Activated CD4-positive, alpha-beta T cell treated with anti-CD3 and anti-CD28 coated beads, Interleukin-2, amount 10 ng/mL, durations not matched to agents 24 days and 14 days (primary cell): ENCODE data around the gene TM4SF4. TPM values are rescaled to one million over a fixed set of nuclear protein-coding genes. Genes with fewer than 3 reads are reported as not detected.

ENCODE experiments used
- DNase-seq: peaks from one replicate; pipeline ENCODE4 v3.0.0; 2022
- H3K27ac Mint-ChIP-seq: one replicate; pipeline ENCODE4 v1.8.0; 2022; ENCODE audit warnings: mild to moderate bottlenecking, mixed read lengths
- H3K27me3 Mint-ChIP-seq: one replicate; pipeline ENCODE4 v1.8.0; 2022; ENCODE audit warnings: mixed read lengths
- H3K36me3 Mint-ChIP-seq: one replicate; pipeline ENCODE4 v1.8.0; 2022; ENCODE audit warnings: low read depth, mild to moderate bottlenecking, mixed read lengths
- H3K4me1 Mint-ChIP-seq: one replicate; pipeline ENCODE4 v1.8.0; 2021; ENCODE audit warnings: mixed read lengths
- H3K4me3 Mint-ChIP-seq: one replicate; pipeline ENCODE4 v1.8.0; 2022; ENCODE audit warnings: mild to moderate bottlenecking, moderate library complexity, mixed read lengths
- H3K9me3 Mint-ChIP-seq: one replicate; pipeline ENCODE4 v1.8.0; 2021; ENCODE audit warnings: mixed read lengths
- intact Hi-C: fragments of 100-400 bp; cut with micrococcal nuclease; formaldehyde crosslinking; loops from one replicate; pipeline ENCODE4 v1.15.1; 2023
- total RNA-seq: library from RNA; stranded (reverse); gene quantifications from 2 replicates; pipeline ENCODE4 v1.2.3, GENCODE V29; 2022

The TM4SF4 gene
- total RNA-seq, 1 donor from 2014 or later: not detected

DNA sequence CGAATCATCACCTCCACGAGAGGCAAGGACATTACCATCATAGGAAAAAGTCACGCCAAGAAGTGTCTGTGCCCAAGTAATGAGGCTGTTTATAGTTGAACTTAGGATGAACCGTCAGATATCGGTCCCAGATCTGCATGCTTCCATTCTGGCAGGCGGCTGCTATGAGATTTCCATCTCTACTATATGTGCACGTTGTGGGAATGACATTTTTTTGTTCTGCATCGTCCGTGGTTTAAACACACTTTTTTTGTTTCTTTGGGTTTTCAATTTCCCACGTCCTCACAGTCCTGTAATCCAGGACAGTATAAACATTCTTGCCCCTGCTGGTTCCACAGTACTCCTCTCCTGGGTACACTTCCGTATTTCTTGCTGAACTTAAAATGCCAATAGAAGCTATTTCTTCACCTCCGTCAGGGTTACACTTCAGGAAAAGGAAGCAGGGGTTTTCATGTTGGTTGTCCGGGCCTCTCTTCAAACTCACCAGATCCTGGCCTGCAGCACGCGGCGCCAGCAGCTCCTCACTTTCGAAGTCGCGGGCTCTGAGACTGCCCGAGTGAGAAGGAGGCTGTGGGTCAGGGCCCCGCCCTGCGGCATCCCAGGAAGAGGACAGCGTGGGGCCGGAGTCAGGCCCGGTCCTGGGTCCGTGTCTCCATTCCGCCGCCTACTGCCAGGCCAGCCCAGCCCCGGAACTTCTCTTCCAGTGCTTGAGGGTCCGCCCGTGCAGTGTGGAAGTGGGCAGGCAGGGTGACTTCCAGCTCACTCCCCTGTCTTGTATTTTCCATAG, 9.8 kb upstream of the TM4SF4 start:
- Mint-ChIP-seq H3K36me3 (no peaks in the 10 kb centered on the region), H3K4me1 (no peaks in the 10 kb centered on the region), H3K4me3 (no peak overlapping the region), H3K27ac (no peak overlapping the region), H3K27me3 (peaks cover 3% of the 10 kb centered on the region), H3K9me3 (no peaks in the 10 kb centered on the region)
- intact Hi-C loops: no loop called here
- no peak for DNase-seq

DNA sequence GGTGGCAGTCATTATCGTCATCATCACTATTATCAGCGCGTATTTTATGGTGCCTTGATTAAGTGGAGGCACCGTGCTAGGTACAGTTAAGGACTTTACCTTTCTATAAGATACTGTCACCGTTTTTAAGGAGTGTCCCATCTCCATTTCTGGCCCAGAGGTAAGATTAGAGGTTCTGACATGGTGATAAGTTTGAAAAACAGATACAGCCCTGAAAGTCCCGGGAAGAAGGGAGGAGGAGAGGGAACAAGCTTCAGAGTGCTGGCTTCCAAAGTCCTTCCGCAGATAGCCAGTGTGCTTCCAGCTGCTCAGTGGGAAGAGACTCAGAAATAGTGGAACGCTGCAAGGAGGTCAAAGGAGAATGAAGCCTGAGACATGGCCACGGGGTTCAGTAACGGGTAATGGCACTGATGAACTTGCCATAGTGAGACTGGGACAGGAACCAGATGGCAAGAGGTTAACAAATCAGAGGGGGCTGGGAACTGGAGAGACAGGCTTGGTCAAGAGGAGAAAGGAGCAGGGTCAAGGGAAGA, 9.1 kb upstream of the TM4SF4 start:
- DNase-seq: no peak
- H3K9me3 Mint-ChIP-seq: no peaks in the 10 kb centered on the region
- H3K4me1 Mint-ChIP-seq: no peaks in the 10 kb centered on the region
- intact Hi-C loops: no loop called here
- no peak overlapping the region for H3K4me3 Mint-ChIP-seq
- peaks cover 3% of the 10 kb centered on the region for H3K27me3 Mint-ChIP-seq
- H3K36me3 Mint-ChIP-seq: no peaks in the 10 kb centered on the region
- H3K27ac Mint-ChIP-seq: no peak overlapping the region

DNA sequence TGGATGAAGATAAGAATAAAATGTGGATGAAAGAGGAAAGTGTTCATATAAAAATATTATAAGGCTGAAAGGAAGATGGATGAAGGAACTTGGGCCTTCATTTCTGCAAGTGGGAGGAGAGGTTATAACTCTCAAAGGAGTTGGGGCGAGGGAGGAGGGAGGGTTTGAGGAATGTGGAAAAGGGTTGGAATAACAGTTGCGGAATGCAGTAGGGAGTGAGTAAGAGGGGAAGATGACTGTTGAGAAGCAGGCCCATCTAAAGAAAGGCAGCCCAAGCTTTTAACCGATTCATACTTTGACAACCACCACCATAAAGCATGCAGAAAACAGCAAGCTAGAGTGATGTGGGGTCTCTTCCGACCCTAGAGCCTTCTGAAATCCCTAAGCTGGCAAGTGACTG, 8.3 kb upstream of the TM4SF4 start:
- no peaks in the 10 kb centered on the region for H3K9me3 Mint-ChIP-seq
- H3K27me3 Mint-ChIP-seq: peaks cover 6% of the 10 kb centered on the region
- H3K27ac Mint-ChIP-seq: no peak overlapping the region
- no peaks in the 10 kb centered on the region for H3K36me3 Mint-ChIP-seq
- no peak overlapping the region for H3K4me3 Mint-ChIP-seq
- intact Hi-C loops: no loop called here
- DNase-seq: no peak
- no peaks in the 10 kb centered on the region for H3K4me1 Mint-ChIP-seq

DNA sequence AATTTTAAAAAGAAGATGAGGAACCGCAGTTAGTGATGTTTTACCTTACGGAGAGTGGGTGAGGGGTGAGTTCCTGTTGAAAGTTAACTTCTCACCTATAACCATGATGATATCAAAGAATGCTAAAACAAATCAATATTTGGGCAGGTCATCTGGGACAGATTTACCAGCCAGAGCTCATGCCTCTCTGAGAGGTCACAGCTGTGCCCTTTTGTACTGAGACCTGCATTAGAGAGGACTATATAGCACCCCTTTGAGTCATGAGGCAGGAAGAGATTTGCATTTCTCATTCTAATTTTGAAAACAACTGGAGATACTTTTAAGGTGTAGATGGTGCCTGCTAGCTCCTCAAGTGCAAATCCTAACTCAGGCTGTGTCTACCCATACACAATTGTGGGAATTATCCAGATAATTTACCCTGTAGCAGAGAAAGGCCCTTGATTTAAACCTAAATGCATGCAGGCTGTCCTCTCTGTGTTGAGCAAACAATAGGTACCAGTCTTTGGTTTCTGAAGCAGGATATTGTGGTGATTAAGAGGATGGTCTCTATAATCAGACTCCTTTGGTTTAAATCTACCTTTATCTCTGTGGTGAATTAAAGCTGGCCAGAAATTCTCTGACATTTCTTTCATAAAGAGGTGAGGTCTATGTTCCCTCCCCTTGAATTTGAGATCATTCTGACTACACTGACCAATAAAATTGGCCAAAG, 5.8 kb upstream of the TM4SF4 start:
- no peak overlapping the region for H3K27ac Mint-ChIP-seq
- H3K9me3 Mint-ChIP-seq: no peaks in the 10 kb centered on the region
- no peak for DNase-seq
- no peaks in the 10 kb centered on the region for H3K4me1 Mint-ChIP-seq
- H3K4me3 Mint-ChIP-seq: no peak overlapping the region
- intact Hi-C loops: no loop called here
- H3K36me3 Mint-ChIP-seq: no peaks in the 10 kb centered on the region
- peaks cover 5% of the 10 kb centered on the region for H3K27me3 Mint-ChIP-seq

DNA sequence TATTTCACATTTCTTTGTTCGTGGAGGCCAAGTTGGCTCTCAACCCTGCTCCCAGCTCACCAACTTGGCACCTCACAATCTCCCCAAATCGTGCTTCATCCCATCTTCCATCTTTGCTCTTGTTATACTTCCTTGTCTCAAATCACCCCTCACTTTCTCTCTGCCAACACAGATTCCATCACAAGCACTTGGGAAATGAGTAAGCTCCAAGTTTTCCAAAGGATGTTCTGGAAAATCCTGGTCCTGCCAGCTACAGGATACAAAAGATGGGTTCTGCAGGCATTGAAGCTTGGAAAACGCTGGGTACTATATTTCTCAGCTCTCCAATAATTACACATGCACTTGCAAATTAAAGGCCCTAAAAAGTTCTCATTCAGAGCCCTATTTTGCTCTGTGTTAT, 4.1 kb upstream of the TM4SF4 start:
- H3K36me3 Mint-ChIP-seq: no peaks in the 10 kb centered on the region

DNA sequence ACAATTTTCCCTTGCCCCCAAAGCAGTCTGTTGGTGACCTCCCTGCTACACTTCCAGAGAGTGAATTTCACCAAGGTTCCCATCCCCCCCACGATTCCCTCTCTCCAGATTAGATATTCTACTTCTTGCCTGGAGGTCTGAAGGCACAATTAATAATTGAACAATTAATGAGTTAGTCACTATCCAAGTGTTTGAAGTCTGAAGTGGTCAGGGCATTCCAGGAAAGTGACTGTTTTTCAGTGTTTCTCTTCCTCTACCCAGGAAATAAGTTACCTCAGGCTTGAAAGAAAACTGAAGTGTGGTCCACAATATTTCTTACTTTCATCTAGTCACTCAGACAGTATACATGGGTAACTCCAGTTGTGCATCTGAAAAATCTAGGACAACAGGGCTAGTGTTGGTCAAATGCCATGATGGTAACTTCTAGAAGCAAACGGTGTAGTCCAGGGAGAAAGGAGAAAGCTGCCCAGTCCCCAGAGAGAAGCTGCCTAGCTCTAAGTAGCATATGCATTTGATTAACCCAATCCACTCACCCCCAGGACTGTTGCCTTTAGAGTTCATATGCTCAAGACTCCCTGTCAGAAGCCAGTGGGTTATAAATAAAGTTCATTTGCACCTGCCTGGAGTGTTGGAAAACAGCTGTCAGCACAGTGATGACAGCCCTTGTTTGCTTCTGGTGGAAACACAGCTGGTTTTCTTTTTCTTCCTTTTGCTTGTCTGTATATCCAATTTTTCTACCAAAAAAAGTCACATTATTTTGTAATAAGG, 2.3 kb upstream of the TM4SF4 start:
- Mint-ChIP-seq H3K4me3 (no peak overlapping the region), H3K27ac (no peak overlapping the region), H3K27me3 (peaks cover 6% of the 10 kb centered on the region), H3K4me1 (no peaks in the 10 kb centered on the region), H3K36me3 (no peaks in the 10 kb centered on the region), H3K9me3 (no peaks in the 10 kb centered on the region)
- intact Hi-C loops: no loop called here
- no peak for DNase-seq

More for the DNA sequence above, 4.1 kb upstream of the TM4SF4 start:
- H3K27me3 Mint-ChIP-seq: peaks cover 8% of the 10 kb centered on the region
- intact Hi-C loops: no loop called here
- no peaks in the 10 kb centered on the region for H3K9me3 Mint-ChIP-seq
- no peak overlapping the region for H3K27ac Mint-ChIP-seq
- no peak overlapping the region for H3K4me3 Mint-ChIP-seq
- no peaks in the 10 kb centered on the region for H3K4me1 Mint-ChIP-seq
- no peak for DNase-seq

DNA sequence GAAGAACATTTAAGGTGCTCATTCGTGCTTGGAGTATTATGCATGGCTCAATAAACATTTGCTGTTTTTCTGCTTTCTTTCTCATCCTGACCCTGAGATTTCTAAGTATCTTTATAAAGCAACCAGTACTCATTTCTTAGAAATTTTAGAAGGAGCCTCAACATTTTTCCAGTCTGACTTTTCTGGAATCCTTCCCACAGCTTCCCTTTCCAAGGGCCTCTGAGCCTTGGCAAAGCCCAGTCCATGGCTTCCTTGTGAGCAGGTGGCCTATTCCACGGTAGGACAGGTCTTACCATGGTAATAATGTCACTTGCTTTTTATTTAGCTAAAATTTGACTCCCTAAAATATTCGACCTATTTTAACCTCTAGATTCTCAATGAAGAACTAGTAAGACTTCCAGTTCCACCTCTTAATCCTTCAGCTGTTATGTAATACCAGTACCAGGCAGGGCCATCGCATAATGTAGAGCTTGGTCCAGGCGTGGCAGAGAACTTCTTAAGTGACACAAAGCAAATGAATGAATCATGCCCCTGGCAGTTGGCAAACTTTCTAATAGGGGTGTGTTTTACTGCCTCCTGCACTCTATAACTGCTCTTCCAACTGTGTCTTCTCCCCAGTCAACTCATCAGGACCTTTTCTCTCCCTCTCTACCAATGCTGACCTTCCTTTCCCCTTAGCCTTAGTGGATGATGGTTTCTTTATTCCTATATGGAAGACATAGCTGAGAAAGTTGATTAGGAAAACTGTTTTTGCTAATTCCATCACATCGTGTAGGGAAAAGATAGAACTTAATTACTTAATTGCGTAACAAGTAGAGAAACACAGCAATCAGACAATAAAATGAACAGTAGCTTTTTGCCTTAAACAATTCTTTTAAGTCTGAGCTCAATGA, 894 bp upstream of the TM4SF4 start:
- Mint-ChIP-seq H3K36me3 (no peaks in the 10 kb centered on the region), H3K4me1 (no peaks in the 10 kb centered on the region), H3K4me3 (no peak overlapping the region), H3K27ac (no peak overlapping the region), H3K9me3 (no peaks in the 10 kb centered on the region), H3K27me3 (peaks cover 6% of the 10 kb centered on the region)
- DNase-seq: no peak
- intact Hi-C loops: no loop called here

DNA sequence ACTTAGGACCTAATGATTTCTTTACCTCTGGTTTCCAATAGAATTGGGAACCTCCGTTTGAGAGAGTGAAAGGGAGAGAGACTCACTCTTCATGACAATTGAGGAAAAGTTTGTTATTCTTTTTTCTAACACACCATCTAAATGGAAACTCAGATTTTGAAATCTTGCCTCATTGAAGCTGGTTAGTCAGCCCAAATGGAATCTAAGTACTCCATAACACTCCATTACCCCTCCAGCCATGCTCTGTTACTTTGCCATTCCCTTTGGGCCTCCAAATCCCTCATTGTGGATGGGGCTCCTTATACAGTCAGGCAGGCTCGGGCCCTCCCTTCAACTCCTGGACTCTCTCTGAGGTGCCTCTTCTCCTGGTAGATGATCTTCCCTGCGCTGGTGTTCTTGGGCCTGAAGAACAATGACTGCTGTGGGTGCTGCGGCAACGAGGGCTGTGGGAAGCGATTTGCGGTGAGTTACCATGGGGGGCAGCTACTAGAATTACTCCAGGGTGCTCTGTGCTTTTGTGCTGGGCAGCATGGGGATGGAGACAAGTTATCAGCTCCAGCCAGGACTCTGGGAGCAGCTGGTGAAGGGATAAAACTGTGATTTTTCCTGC, 1.1 kb downstream of the TM4SF4 start:
- no peak overlapping the region for H3K4me3 Mint-ChIP-seq
- H3K27me3 Mint-ChIP-seq: peaks cover 6% of the 10 kb centered on the region
- no peak overlapping the region for H3K27ac Mint-ChIP-seq
- H3K9me3 Mint-ChIP-seq: no peaks in the 10 kb centered on the region
- no peak for DNase-seq
- H3K4me1 Mint-ChIP-seq: no peaks in the 10 kb centered on the region
- H3K36me3 Mint-ChIP-seq: no peaks in the 10 kb centered on the region
- intact Hi-C loops: no loop called here

DNA sequence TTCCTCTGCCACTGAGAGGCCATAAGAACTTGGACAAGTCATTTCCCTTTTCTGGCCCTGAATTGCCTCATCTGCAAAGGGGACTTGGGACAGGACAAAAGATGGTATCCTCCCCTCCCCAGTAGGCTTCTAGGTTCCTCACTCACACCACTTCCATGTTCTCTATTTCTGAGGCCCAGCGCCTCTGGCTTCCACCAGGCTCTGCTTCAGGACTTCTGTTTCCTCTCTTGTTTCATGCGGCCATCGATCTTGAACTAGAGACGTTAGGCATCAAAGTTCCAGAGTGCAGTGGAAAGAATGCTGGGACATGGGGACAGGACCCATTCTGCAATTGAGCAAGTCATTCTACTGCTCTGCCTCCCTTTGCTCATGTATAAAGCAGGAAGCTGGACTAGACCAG, 1.7 kb downstream of the TM4SF4 start:
- no peak for DNase-seq
- intact Hi-C loops: no loop called here
- H3K27me3 Mint-ChIP-seq: peaks cover 3% of the 10 kb centered on the region
- no peak overlapping the region for H3K4me3 Mint-ChIP-seq
- H3K36me3 Mint-ChIP-seq: no peaks in the 10 kb centered on the region
- no peaks in the 10 kb centered on the region for H3K4me1 Mint-ChIP-seq
- no peaks in the 10 kb centered on the region for H3K9me3 Mint-ChIP-seq
- no peak overlapping the region for H3K27ac Mint-ChIP-seq

DNA sequence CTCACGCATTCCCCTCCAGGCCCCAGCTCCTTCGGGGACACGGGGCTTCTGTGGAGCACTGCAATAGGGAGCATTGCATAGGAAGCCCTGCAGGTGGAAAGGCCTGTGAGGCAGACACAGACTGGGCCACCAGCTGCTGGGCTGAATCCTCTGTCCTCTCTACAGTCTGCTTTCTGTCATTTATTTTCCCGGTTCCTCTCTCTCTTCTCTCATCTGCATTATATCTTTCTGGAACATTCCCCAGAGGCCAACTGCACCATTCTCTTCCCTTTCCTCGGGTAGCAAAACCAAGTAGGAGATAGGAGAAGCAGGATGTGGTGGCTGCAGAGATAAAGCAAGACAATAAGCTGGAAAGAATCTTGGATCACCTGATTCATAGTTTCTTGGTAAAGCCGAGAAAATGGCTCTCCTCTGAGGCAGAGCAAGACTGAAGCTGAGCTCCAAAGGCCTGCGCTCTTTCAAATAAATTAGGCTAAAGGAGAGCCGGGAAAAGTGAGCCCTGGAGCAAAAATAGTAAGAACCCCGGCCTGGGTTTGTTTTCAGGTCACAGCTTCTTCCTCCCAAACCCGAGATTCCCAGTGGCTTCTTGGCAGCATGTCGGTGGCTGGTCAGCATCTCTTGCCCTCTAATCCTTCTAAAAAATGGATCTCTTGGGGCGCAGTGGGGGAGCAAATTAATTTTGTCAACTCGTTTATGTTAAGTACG, 5.3 kb downstream of the TM4SF4 start:
- DNase-seq: no peak
- Mint-ChIP-seq H3K9me3 (no peaks in the 10 kb centered on the region), H3K36me3 (no peaks in the 10 kb centered on the region), H3K27ac (no peak overlapping the region), H3K27me3 (peaks cover 3% of the 10 kb centered on the region), H3K4me1 (no peaks in the 10 kb centered on the region), H3K4me3 (no peak overlapping the region)
- intact Hi-C loops: loop anchor here (1.0 to 2.0 kb wide), 2 partner anchors 86 to 127 kb away; no protein-coding TSS in a partner anchor

DNA sequence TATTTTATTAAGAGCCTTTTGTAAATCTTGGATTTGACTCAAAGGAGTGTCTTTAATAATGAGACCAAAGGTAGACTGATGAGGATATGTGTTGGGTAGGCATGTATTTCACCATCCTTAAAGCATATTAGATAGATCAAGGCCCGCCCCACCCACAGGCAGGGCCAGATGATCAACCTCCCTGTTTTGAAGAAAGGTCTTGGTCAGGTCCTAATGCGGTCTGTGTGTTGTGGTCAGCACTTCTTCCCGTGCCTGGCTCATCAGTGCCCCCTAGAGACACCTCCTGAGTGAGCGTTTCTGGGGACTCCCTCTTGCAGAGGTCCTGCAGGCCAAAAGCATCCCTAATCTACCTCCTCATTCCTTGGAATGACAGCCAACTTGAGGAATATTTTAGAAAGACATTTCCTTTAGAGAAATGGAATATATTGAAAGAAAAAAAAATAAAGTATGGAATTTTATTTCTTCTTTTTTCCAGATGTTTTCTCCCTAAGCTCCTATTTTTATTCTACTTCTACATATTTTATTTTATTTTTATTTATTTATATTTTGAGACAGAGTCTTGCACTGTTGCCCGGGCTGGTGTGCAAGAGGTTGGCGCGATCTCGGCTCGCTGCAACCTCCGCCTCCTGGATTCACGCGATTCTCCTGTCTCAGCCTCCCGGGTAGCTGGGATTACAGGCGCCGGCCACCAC, 6.0 kb downstream of the TM4SF4 start:
- Mint-ChIP-seq H3K4me1 (no peaks in the 10 kb centered on the region), H3K9me3 (no peaks in the 10 kb centered on the region), H3K4me3 (no peak overlapping the region), H3K27me3 (peaks cover 3% of the 10 kb centered on the region), H3K36me3 (no peaks in the 10 kb centered on the region), H3K27ac (no peak overlapping the region)
- DNase-seq: peak; percentile 76
- intact Hi-C loops: loop anchor here (1.0 to 2.0 kb wide), 2 partner anchors 87 to 128 kb away; no protein-coding TSS in a partner anchor

DNA sequence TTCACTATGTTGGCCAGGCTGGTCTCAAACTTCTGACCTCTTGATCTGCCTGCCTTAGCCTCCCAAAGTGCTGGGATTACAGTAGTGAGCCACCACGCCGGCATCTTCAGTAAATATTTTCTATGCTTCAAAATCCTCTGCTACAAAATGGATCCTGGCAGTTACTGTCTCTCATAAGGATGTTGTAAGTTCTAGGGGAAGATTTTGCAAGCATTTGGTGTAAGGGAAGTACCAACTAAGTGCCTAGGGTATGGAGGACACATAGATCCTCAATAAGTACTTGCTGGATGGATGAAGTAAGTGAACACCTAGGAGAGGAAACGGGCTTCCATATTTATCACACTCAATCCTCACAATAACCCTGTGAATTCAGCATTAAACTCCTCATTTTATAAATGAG, 6.6 kb downstream of the TM4SF4 start:
- DNase-seq: no peak
- Mint-ChIP-seq H3K27ac (no peak overlapping the region), H3K4me1 (no peaks in the 10 kb centered on the region), H3K4me3 (no peak overlapping the region), H3K9me3 (no peaks in the 10 kb centered on the region), H3K36me3 (no peaks in the 10 kb centered on the region), H3K27me3 (peaks cover 3% of the 10 kb centered on the region)
- intact Hi-C loops: loop anchor here (2.0 kb wide), 1 partner anchor 128 kb away; no protein-coding TSS in a partner anchor
